Tibial artery (tissue), 4 donors: ENCODE results near the gene ELAVL3.
A peak's percentile ranks its signal among the peaks of the same experiment; 100 is the strongest.
"Not testable (repeated sequence)": the region's sequence is repeated elsewhere in the genome, so short reads cannot be mapped to it uniquely, and the experiment has no call there.

Experiments
- DNase-seq, 2 donors: peaks; one replicate each; pipeline ENCODE4 v3.0.0-alpha.2; 2019
- H3K27ac ChIP-seq, 2 donors: fragments of 200-600 bp; sonication (generic) in 1 of 2; 1 replicate in 1 of 2; 2 replicates in 1 of 2; pipeline ENCODE4 v1.5.1; 2018 to 2019; ENCODE audit warnings: mild to moderate bottlenecking in 1 of 2
- H3K27me3 ChIP-seq, 2 donors: fragments of 200-600 bp; sonication (generic) in 1 of 2; one replicate each; pipeline versions ENCODE4 v1.5.1 to v1.6.0; 2016 to 2019
- H3K36me3 ChIP-seq, 3 donors: fragments of 200-600 bp; sonication (generic) in 2 of 3; one replicate each; pipeline ENCODE4 v1.5.1; 2016 to 2019; ENCODE audit warnings: mild to moderate bottlenecking in 2 of 3
- H3K4me1 ChIP-seq, 4 donors: fragments of 200-600 bp; sonication (generic) in 2 of 4; 1 replicate in 3 of 4; 2 replicates in 1 of 4; pipeline ENCODE4 v1.5.1; 2016 to 2019
- H3K4me3 ChIP-seq, 2 donors: fragments of 200-600 bp; sonication (generic) in 1 of 2; 1 replicate in 1 of 2; 2 replicates in 1 of 2; pipeline ENCODE4 v1.5.1; 2018 to 2019; ENCODE audit warnings: mild to moderate bottlenecking in 2 of 2
- H3K9me3 ChIP-seq, 3 donors: fragments of 200-600 bp; sonication (generic) in 1 of 3; one replicate each; pipeline ENCODE4 v1.5.1; 2016 to 2019
- intact Hi-C: fragments of 100-400 bp; cut with DNase I; formaldehyde crosslinking; loops from one replicate; pipeline ENCODE4 v1.15.0; 2023; ENCODE audit warnings: low total_unique reads
- TF ChIP-seq, protein P1 (sequence below), 2 experiments: fragments of 200-600 bp in 1 of 2; fragments of 450-650 bp in 1 of 2; IDR thresholded peaks; one replicate each; pipeline ENCODE4 v1.5.1; 2017 to 2019; ENCODE audit warnings: antibody characterized with exemption in 2 of 2, mild to moderate bottlenecking in 1 of 2, moderate library complexity in 1 of 2

ELAVL3 gene

GRCh38 chr19:11435833-11436313 lies 45.0 kb downstream of the ELAVL3 start:
- TF ChIP-seq, protein P1, sequence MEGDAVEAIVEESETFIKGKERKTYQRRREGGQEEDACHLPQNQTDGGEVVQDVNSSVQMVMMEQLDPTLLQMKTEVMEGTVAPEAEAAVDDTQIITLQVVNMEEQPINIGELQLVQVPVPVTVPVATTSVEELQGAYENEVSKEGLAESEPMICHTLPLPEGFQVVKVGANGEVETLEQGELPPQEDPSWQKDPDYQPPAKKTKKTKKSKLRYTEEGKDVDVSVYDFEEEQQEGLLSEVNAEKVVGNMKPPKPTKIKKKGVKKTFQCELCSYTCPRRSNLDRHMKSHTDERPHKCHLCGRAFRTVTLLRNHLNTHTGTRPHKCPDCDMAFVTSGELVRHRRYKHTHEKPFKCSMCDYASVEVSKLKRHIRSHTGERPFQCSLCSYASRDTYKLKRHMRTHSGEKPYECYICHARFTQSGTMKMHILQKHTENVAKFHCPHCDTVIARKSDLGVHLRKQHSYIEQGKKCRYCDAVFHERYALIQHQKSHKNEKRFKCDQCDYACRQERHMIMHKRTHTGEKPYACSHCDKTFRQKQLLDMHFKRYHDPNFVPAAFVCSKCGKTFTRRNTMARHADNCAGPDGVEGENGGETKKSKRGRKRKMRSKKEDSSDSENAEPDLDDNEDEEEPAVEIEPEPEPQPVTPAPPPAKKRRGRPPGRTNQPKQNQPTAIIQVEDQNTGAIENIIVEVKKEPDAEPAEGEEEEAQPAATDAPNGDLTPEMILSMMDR (IDR thresholded peaks at IDR 0.05), result no peak
- Histone ChIP-seq H3K9me3 (no peaks in the 10 kb centered on the region), H3K4me1 (peaks cover 0 to 24% (median 18%) of the 10 kb centered on the region in 4 donors), H3K36me3 (peaks cover 28 to 41% (median 29%) of the 10 kb centered on the region in 3 donors), H3K4me3 (peak overlapping the region; percentile 64 to 88), H3K27ac (peak overlapping the region; percentile 80 to 82), H3K27me3 (no peaks in the 10 kb centered on the region)
- intact Hi-C loops, result no loop called here
- DNase-seq, result no peak

DNA sequence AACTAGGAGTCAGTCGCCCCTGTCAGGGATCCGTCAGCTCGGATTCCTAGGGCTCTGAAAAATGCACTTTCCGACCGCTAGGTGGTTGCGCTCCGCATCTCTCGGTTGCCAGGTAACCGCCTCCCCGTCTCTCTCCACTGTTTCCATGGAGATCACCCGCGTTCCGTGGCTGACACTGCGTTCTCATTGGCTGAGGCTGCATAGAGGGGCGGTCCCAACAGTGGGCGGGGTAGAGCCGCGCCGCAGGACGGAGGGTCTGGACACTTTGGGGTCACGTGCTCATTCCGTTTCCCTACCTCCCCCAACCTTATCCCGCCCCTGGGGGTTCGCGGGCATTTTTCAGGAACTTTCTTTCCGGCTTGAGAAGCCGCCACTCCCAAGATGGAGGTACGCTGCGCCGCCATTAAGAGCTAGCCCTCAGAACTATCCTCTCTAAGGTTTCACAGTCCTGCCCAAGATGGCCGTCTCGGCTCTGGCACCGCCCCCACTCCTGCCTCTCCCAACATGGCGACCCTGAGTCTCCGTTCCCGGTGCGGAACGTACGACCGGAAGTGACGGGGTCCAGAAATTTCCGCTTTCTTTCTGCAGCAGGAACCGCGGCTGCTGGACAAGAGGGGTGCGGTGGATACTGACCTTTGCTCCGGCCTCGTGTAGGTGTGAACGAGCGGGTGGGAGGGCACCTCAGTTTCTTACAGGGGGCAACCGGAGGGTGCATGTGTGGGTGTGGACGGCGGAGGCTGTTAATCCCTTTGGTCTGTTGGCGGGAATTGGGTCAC lies 45.6 kb downstream of the ELAVL3 start, which contains the start of the genes ODAD3 and PRKCSH:
Gene ODAD3 (minus strand): TSS at position 65 of the 776 bp plus-strand sequence. CDS start 105 bp downstream, outside the sequence.
Gene PRKCSH (plus strand): TSS at position 579 of the 776 bp plus-strand sequence. CDS start 483 bp downstream, outside the sequence.
- Histone ChIP-seq H3K27ac (peak within 1 kb of the TSS; percentile 80 to 82), H3K36me3 (peaks cover 23 to 34% (median 25%) of the 10 kb centered on the region in 3 donors), H3K9me3 (no peaks in the 10 kb centered on the region), H3K27me3 (no peaks in the 10 kb centered on the region), H3K4me3 (peak within 1 kb of the TSS; percentile 64 to 88), H3K4me1 (peaks cover 0 to 24% (median 18%) of the 10 kb centered on the region in 4 donors)
- TF ChIP-seq, protein P1 (IDR thresholded peaks at IDR 0.05), result peak; percentile 87 to 98
- intact Hi-C loops, result no loop called here
- DNase-seq, result peak; percentile 99 to 100

GRCh38 chr19:11434703-11435056 lies 46.2 kb downstream of the ELAVL3 start:
- H3K36me3 ChIP-seq, result peaks cover 19 to 29% (median 19%) of the 10 kb centered on the region in 3 donors
- peaks cover 0 to 24% (median 18%) of the 10 kb centered on the region in 4 donors for H3K4me1 ChIP-seq
- no peak for DNase-seq
- H3K4me3 ChIP-seq, result peak overlapping the region; percentile 40 to 88
- TF ChIP-seq, protein P1 (IDR thresholded peaks at IDR 0.05), result no peak
- peak overlapping the region; percentile 80 to 82 for H3K27ac ChIP-seq
- H3K27me3 ChIP-seq, result no peaks in the 10 kb centered on the region
- H3K9me3 ChIP-seq, result no peaks in the 10 kb centered on the region
- intact Hi-C loops, result no loop called here

- peaks cover 11 to 19% (median 13%) of the 10 kb centered on the region in 3 donors for H3K36me3 ChIP-seq
- DNase-seq, intact Hi-C loops, H3K27ac ChIP-seq, H3K4me3 ChIP-seq, H3K27me3 ChIP-seq, H3K9me3 ChIP-seq: not testable (repeated sequence)
- peaks cover 0 to 24% (median 18%) of the 10 kb centered on the region in 4 donors for H3K4me1 ChIP-seq
Measured at GRCh38 chr19:11433526-11433925, 47.3 kb downstream of the ELAVL3 start.

GRCh38 chr19:11426656-11427055 lies 54.2 kb downstream of the ELAVL3 start:
- TF ChIP-seq, protein P1 (IDR thresholded peaks at IDR 0.05), result no peak
- Histone ChIP-seq H3K9me3 (no peaks in the 10 kb centered on the region), H3K27ac (no peak overlapping the region), H3K4me3 (no peak overlapping the region), H3K27me3 (peaks cover 0 to 5% of the 10 kb centered on the region in 2 donors), H3K36me3 (no peaks in the 10 kb centered on the region), H3K4me1 (peaks cover 0 to 15% (median 10%) of the 10 kb centered on the region in 4 donors)
- DNase-seq, result no peak
- intact Hi-C loops, result no loop called here
